EH (cell line): Measurements from ENCODE around the gene C1orf53.

Experiments
- DNase-seq: peaks from one replicate; pipeline ENCODE4 v3.0.0-alpha.2; 2015; ENCODE audit warnings: low read depth

C1orf53 gene

DNA sequence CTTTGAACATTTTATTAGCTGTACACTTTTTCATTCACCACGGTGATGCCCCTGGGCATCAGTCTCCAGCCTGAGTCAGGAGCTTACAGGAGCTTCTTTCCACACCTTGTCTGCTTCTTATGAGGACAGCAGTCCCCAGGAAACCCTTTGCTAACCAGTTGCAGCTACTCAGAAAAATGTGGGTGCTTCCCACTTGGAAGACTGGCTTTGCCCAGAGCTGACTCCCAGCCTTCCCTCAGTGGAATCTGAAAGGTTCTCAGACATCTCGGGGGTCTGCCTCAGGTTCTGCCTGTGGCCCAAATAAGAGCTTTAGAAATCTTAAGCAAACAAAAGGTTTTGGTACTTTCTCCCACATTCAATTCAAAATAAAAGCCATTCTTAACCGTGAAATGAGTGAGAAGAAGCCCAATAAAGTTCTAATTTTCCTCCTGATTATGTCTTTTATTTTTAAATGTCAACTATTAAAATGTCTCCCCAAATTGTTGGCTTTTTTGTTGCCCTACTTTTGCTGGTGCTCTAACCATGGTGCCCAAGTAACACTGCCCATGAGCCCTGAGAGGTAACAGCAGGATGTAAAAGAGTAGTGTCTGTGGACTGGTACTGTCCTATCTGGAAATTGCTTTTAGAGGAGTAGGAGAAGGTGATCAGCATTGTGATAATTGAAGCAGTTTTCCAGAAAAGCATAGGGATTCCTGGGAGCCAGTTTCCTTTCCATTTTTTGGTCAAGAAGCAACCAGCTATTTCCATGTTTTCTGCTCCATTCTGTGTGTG lies 5.6 kb downstream of the C1orf53 start:
- DNase-seq: no peak

DNA sequence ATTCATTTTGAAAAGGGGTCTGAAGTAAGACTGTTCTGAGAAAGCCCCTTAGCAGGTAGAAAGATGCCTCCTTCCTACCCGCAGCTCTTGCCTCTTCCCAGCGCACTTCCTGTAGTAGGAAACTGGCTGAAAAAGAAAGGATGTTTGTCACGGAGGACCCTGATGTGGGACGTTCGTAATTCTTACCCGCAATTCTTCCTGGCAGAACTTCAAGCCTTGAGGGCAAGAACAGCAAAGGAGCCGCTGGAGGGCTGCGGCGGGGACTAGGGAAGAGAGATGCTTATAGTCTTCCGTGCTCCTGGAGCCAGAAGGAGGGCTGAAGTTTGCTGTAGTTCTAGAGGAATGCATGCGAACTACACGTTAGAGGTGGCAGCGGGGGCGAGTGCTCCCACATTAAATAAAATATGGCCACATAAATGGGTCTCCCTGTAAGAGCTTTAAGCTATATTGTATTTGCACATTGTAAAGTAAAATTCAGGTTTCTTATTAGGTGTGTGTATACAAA lies 6.3 kb downstream of the C1orf53 start:
- peak; percentile 84 for DNase-seq

DNA sequence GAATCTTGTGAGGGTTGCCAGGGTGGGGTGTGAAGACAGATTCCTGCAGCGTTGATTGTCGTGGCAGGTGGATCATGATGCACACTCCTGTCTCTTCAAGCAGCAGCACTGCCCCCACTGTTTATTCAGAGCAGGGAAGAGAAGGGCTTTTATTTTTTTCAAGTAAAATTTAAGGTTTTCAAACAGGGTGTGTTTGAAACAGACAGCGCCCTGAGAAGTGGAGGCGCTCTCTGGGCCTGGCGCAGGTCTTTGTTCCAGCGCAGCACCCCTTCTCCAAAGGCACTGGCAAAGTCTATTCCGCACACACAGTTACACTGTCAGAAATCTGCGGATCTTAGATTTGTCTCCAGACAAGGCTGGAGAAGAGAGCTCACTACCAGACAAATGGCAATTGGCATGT lies 7.0 kb downstream of the C1orf53 start:
- DNase-seq: no peak

DNA sequence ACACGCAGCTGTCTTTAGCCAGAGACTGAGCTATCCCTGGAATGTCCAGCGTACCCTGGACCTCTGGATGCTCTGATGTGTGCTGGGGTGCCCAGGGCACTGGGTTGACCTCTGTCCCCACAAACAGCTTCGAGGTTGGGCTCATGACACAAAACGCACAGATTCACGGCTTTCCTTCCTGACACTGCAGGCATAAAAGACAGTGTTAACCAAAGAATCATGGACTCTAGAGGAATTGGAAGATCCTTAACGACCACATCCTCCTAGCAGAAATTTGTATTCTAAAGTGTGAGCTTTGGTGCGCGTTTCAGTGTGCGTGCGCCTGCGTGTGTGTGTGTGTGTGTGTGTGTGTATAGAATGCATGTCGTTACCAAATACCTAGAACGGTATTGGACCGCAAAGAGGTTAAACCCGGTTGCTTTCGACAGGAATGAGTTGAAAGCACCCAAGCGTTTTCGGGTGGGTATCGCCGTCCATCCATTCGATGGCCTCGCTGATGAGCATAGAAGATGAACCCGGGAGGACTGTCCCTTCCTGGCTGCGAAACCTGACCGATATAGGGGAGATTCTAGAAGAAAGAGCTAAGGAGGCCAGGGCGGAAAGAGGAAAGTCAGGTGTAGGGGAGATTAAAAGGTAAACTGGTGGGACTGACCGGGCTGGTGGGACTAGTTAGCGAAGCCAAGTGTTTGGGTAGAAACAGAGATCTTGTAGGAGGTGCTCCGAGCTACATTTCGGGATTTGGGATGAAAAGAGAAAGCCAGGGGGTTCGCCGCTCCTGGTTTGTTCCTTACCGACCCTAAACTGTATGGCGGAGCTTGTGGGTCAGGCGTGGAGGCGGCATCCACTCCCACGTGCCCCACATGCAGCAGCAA lies 7.9 kb downstream of the C1orf53 start:
- peak; percentile 19 for DNase-seq

DNA sequence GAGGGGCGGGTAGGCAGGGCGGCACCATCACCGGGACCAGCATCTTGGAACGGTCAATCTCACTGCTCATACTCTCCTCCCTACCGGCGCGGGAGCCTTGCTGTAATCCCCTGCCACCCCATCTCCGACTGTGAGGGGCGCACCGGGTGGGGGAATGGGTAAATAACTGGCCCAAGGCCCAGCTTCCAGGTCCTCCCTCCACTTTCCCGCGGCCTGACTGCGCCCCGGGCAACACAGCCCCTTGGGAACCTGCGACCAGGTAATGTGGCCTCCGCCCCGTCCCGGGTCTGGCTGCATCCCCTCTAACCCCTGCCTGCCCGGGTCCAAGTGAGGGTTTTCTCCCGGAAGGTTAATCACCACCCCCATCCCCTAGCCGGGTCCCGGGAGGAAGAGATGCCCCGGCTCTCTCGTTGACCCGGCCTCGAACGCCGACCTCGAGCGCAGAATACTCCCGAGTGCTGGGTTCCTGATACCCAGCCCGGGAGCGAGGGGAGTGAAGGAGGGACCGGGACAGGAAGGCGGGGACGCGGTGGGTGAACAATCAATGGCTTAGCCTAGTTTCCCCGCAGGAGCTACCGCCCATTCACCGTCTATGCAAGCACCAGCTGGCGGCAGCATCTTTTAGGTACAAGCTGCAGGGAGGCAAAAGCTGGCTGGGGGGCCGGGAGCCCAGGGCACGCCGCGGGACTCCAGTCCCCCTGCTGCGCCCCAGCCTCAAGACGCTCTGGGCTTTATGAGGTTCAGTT lies 8.9 kb downstream of the C1orf53 start:
- peak; percentile 35 for DNase-seq

DNA sequence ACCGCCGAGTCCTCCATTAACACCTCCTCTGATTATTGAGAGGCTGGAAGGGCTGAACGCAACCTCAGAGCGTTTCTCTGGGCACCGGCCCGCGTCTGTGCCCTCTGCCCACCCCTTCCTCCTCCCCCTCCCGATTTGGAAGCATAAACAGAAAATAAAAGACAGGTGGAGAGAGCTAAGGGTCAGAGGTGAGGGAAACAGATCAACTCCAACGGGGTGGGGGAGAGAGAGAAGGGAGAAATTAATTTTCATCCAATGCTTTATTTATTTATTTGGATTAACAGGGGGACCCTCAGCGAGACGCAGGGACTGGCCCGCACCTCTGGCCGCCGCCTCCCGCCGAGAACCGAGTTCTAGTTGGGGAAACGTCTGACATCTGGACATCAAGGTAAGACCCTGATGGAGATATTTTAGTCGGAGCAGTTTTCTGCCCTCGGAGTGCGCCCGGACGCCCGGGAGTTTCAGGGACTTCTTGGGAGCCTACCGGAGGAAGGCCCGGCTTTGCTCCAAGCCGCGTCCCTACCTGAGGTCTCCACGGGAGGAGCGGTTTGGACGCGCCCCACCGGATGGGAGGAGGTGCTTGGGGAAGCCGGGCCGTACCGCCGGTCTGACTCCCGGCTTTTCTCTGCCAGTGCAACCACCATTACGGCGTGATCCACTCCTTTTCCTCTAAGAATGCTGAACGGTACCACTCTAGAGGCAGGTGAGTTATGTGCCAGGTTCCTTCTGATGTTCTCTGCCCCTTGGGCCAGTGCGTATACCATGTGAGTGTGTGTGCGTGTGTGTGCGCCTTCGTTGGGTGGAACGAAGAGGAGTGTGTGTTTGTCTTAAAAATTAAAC lies 9.6 kb downstream of the C1orf53 start:
- DNase-seq: peak; percentile 23

DNA sequence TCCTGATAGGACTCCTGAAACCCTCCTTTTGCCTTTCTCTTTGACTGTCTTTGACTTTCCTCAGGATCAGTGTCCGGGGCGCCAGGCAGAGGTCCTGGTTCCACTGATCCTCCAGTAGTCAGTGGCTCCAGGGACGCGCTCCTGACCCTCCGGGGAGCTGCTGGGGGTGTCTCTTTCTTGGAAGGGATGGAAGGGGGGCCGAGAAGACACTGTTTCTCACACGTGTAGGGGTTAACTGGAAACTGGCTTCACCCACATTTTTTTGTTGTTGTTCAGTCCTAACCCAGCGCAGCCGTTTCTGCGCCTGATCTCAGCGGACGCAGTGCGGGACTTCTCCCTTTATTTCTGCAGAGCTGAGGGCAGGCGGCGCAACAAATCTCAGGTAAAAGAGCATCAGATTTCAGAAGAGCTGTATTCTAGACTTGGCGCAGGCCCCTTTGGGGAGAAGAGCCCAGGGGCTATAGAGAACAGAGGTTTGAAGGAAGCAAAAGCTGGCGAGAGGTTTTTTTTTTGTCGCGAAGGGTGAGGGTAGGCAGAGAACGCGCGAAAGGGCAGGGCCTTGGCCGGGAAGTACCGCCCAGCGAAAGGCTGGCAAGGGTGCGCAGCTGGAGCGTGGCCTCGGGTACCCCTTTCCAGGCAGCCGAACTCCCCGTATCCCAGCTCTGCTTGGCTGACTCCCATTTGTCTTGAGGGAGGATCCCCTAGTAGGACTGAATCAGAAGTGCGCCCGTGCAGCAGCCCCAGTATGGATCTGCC lies 10.5 kb downstream of the C1orf53 start:
- no peak for DNase-seq

DNA sequence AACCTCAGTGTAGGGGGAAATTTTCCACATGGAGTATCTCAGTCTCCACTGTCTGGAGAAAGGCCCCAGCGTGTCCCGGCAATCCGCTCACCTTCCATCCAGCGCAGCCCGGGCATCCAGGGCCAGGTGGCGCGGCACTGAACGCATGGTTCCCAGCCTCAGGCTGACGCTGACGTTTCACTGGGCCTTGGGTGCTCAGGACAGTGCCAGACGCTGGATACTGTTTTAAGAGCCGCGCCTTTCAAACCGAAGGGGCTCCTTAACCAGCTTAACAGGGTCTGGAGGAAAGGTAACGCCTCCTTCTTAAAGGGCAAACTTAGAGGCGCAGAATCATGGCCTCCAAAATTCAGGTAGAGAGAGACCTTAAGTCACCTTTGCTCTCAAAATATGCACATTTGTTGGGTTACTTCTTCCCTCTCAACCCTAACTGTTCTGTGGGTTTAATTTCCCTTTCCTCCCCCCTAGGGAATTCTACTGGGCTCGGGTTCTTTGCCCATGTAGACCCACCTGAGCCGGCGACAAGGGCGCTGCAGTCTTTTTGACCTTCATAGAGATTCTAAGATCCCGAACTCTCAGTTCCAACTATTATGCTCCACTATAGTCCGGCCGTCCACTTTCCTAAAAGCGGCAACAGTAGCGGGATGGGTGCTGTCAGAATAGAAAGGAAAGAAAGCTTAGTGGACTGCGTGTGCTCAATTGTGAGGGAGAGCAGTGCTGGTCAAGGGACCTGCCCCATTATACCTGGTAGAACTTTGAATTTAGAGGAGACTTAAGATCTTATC lies 11.3 kb downstream of the C1orf53 start:
- no peak for DNase-seq

DNA sequence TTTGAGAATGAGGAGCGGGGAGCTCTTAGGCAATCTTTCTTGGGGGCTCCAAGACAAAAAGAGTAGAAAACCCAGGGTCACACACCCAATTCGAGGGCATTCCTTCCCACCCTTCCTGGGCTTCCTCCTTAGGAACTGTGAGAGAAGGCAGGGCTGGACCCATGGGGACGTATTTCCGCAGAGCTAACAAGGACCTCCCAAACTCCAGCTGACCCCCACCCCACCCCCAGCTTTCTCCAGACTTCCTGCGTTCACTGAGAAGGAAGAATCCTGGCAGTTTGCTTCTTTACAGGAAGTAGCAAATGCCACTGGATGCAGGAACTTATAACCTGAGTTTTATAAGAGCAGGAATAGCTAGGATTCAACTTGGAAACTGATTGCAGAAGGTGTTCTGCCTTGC lies 12.1 kb downstream of the C1orf53 start:
- DNase-seq: peak; percentile 42

DNA sequence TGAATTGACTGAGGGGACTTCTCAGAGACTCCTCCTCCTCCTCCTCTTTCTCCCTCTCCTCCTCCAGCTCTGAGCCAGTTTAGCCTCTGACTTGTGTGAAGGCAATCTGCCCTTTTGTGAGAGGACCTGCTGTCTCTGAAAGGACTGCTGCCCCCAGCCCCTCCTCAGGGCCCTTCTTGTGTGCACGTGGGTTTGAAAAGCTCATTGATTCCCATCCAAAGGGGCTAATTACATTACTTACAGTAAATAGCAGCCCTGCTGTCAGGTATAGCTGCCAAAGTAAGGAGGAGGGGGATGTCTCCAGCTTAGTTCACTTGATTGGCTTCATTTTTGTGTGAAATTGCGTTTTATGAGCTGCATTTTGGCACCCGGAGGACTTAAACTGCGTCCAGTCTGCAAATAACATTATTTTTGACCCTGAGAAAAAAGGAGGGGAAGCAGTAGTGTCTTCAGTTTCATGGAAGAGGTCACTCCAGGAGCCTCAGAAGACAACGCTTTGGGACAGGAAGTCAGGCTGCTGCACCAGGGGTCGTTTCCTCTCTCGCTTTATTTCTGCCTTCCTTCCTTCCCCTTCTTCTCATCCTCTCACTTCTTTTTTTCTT lies 12.9 kb downstream of the C1orf53 start:
- no peak for DNase-seq

DNA sequence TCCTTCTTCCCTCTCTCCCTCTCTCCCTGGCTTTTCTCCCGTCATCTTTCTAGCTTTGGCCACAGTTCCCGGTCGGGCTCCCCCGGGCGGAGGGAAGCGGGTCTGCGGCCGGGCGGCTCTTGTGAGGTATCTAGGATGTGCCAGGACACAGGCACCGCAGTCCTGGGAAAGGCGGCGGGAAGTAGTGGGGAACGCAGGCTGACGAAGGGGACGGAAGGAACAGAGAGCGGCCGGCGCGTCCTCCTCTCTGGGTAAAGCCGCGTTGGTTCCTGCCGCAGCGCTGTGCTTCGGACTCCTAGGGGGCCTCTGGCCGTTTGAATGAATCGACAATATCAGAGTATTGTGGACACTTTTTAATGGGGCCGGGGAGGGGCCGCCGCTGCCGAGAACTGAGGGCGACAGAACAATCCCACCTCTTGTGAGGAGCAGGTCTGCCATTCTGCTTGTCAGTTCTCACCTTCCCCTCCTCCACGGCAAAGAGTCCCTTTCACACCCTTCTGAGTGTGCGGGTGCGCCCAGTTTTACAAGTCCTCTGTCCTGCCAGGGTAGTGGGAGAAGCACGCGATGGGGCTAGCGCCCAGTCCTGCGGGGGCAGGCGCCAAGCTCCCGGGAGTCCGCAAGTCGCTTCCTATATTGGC lies 13.6 kb downstream of the C1orf53 start:
- DNase-seq: peak; percentile 89

DNA sequence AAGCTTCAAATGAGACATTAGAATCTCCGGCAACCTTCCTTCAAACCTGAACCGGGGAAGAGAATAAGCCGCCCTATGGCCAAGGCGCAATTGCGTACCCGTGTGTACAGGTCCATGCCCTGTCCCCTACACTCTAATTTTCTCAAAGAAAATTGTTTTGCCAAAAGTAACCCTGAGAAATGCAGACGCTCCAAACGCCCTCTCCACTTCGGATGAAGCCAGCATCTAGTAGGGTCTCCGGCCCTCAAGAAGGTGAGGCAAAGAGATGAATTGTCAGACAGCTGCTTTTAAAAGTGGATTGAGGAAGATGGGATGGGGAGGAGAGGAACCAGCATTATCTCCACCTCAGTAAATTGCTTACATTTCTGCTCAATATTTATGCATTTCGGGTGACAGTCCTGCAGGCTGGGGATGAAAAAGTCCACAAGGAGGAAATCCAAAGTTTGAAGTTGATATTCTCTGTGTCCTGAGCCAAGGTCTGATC lies 14.1 kb downstream of the C1orf53 start:
- DNase-seq: no peak

DNA sequence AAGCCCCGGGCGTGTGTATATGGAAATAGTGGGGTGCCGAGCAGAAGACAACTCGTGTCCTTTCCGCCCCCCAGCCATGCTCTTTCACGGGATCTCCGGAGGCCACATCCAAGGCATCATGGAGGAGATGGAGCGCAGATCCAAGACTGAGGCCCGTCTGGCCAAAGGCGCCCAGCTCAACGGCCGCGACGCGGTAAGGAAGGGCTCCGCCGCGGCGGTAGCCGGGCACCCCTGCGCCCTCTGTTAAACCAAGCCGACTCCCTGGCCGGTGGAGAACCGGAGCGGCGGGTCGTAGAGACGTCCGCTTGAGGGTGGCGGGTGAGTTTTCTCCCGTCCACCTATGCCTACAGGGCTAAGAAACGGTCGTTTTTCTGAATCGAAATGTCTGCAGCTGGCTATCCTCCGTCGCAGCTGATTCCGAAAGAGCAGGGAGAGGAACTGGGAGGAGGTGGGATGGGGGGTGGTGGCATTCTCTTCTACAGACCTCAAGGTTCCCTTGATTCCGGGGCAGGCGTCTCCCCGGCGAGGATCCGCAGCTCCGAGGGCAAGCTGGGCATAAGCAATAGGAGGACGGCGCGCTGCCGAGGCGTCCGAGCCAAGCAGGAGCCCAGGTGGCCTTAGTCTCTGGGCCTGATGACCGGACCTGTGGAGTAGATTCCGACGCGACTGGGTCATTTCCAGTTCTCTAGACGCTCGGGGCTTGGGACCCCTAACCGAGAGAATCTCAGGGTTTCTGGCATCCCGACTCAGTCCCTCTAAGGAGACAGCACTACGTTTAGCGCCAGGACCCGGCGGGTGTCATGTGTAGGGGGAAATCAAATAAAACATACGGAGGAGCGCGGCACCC lies 15.6 kb downstream of the C1orf53 start:
- peak; percentile 55 for DNase-seq

DNA sequence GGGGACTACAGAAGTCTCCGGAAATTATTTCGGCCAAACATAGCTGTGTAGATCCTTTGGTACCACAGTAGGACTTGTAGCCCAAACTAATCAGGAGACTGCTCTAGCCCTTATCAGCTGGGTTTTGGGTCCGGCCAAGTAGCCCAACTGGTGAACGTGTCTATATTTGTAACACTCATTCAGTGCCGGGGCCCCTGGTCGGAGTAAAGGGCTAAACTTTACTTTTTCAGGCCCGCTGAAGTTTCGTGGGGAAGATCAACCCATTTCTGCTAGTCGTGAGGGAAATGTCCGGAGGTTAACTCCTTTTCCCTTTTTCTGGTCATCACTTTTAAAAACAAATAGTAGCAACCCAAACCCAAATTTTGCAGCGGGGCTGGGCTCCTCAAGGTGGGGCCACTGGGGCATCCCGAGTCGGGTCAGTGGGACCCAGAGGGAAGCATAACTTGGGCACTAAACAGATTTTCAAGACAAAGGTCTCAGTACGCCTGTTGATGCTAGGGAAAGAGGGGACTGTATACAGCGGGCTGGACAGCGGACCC lies 16.4 kb downstream of the C1orf53 start:
- peak; percentile 34 for DNase-seq

DNA sequence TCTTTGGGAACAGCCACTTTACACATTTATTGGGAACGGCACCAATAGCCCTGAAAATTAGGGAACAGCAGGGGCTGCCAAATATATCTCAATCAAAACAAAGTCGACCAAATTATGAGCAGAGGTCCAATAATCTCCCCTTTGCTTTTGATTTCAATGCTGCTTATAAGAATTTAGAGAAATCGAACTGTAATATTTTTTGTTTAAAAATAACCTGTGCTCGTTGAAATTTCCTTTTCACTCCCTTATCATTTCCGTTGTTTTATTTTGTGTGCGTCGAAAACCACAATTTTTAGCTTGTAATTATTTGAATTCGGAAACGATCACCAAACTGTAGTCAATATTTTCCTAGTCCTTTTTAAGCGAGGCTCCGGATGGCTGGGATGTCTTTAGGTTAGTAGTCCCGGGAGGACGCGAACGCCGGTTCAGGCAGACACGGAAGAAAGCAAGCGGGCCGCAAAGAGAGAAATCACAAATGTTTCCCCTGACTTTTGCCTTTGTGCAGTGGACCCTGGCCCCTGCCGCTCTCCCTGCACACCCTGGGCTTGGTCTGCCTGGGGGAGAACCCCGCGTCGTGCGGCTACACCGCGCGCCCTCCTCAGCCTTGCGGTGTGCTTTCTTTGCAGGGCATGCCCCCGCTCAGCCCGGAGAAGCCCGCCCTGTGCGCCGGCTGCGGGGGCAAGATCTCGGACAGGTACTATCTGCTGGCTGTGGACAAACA lies 17.1 kb downstream of the C1orf53 start:
- DNase-seq: peak; percentile 33

DNA sequence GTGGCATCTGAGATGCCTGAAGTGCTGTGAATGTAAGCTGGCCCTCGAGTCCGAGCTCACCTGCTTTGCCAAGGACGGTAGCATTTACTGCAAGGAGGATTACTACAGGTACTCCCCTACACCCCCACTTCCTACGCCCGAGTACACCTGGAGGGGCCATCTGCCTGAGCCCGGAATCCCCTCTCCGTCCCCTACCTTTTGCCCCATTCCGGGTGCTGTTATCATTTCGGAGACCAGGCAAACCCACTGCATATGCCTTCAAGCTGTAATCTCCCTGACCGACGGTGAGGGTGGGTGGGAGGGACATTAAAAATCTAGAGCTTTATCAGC lies 17.6 kb downstream of the C1orf53 start:
- DNase-seq: no peak
